Measurements from ENCODE around the gene COX11.
A peak's percentile ranks its signal among the peaks of the same experiment; 100 is the strongest.

COX11 gene

GRCh38 chr17:54968262-54968987 lies at the start of gene COX11, which contains the start of gene STXBP4:
TSS of gene COX11 (minus strand) at chr17:54968654. CDS start at chr17:54968646, 8 bp downstream.
TSS of gene STXBP4 (plus strand) at chr17:54968765. CDS start at chr17:54986220, 17,455 bp downstream.
- intact Hi-C loops (cut with DNase I; ENCODE audit: low total_unique reads): no loop called here
- TF ChIP-seq CTCF (IDR thresholded peaks at IDR 0.05): peak in 1 of 2 experiments; percentile 24
- peaks cover 8 to 14% (median 10%) of the 10 kb centered on the region in 3 donors for H3K36me3 ChIP-seq
- H3K4me1 ChIP-seq: peaks cover 0 to 34% (median 18%) of the 10 kb centered on the region in 4 donors
- H3K4me3 ChIP-seq: peak within 1 kb of the TSS; percentile 87 to 98
- H3K9me3 ChIP-seq: no peaks in the 10 kb centered on the region
- peak within 1 kb of the TSS; percentile 91 to 92 for H3K27ac ChIP-seq
- peak; percentile 94 to 98 for DNase-seq
- no peaks in the 10 kb centered on the region for H3K27me3 ChIP-seq

GRCh38 chr17:55005520-55005919 lies 37.1 kb upstream of the COX11 start:
- Histone ChIP-seq H3K4me3 (no peak overlapping the region), H3K27ac (no peak overlapping the region), H3K36me3 (peaks cover 0 to 19% (median 6%) of the 10 kb centered on the region in 3 donors), H3K27me3 (no peaks in the 10 kb centered on the region), H3K4me1 (no peaks in the 10 kb centered on the region), H3K9me3 (no peaks in the 10 kb centered on the region)
- no peak for DNase-seq
- intact Hi-C loops (cut with DNase I; ENCODE audit: low total_unique reads): no loop called here
- peak in 1 of 2 experiments; percentile 21 for TF ChIP-seq CTCF (IDR thresholded peaks at IDR 0.05)

- peaks cover 8 to 29% (median 14%) of the 10 kb centered on the region in 3 donors for H3K36me3 ChIP-seq
- no peak for DNase-seq
- H3K4me3 ChIP-seq: no peak overlapping the region
- no peaks in the 10 kb centered on the region for H3K4me1 ChIP-seq
- intact Hi-C loops (cut with DNase I; ENCODE audit: low total_unique reads): no loop called here
- H3K9me3 ChIP-seq: no peaks in the 10 kb centered on the region
- TF ChIP-seq CTCF (IDR thresholded peaks at IDR 0.05): no peak
- no peaks in the 10 kb centered on the region for H3K27me3 ChIP-seq
- no peak overlapping the region for H3K27ac ChIP-seq
These were observed 36.0 kb upstream of the COX11 start for GRCh38 chr17:55004484-55004883.

GRCh38 chr17:55002458-55002857 lies 34.0 kb upstream of the COX11 start:
- no peaks in the 10 kb centered on the region for H3K4me1 ChIP-seq
- no peak overlapping the region for H3K4me3 ChIP-seq
- no peak overlapping the region for H3K27ac ChIP-seq
- H3K9me3 ChIP-seq: no peaks in the 10 kb centered on the region
- intact Hi-C loops (cut with DNase I; ENCODE audit: low total_unique reads): no loop called here
- H3K27me3 ChIP-seq: no peaks in the 10 kb centered on the region
- H3K36me3 ChIP-seq: peaks cover 8 to 24% (median 14%) of the 10 kb centered on the region in 3 donors
- TF ChIP-seq CTCF (IDR thresholded peaks at IDR 0.05): no peak
- DNase-seq: no peak

GRCh38 chr17:54996441-54996840 lies 28.0 kb upstream of the COX11 start:
- no peak for TF ChIP-seq CTCF (IDR thresholded peaks at IDR 0.05)
- Histone ChIP-seq H3K4me1 (no peaks in the 10 kb centered on the region), H3K4me3 (no peak overlapping the region), H3K36me3 (peaks cover 14 to 22% (median 18%) of the 10 kb centered on the region in 3 donors), H3K9me3 (no peaks in the 10 kb centered on the region), H3K27me3 (no peaks in the 10 kb centered on the region), H3K27ac (no peak overlapping the region)
- intact Hi-C loops (cut with DNase I; ENCODE audit: low total_unique reads): loop anchor here (10.0 kb wide), 1 partner anchor 518 kb away; the partner anchor contains the start of gene SMIM36
- no peak for DNase-seq

Data from tibial artery (tissue), 4 donors.